HCT116 (cell line): Measurements from ENCODE around the gene ALG6. TPM values are rescaled to one million over a fixed set of nuclear protein-coding genes. Genes with fewer than 3 reads are reported as not detected.

Experiments used
- ATAC-seq: fragments of 200-7000 bp; cut with Tn5 transposase; 2 replicates; pipeline ENCODE4 v1.9.1; 2020; ENCODE audit warnings: mild to moderate bottlenecking, moderate library complexity
- BruUV-seq: library from RNA; stranded (reverse); fragments of 400-500 nt; replicated peaks from 2 replicates; lab custom pipeline; 2021; lab: Mats Ljungman, UMichigan
- CTCF ChIA-PET: fragments of 300-600 bp; sonication (Branson Sonifier 250); formaldehyde crosslinking; loops from one replicate; lab custom pipeline; 2021; ENCODE audit warnings: antibody characterized with exemption; lab: Charles Lee
- POLR2A ChIA-PET: fragments of 300-600, 350-600 bp; sonication (Branson Sonifier 250); formaldehyde crosslinking; loops from one replicate; lab custom pipeline; 2021; ENCODE audit warnings: antibody characterized with exemption; lab: Charles Lee
- RAD21 ChIA-PET, 2 experiments: fragments of 300-600 bp; sonication (Branson Sonifier 250); formaldehyde crosslinking; loops; one replicate each; lab custom pipeline; 2023; ENCODE audit warnings: low total read pairs in 2 of 2; ENCODE audit not compliant: uncharacterized antibody in 2 of 2, unreplicated experiment in 2 of 2, low non-redundant PET in 1 of 2; lab: Charles Lee
- DNase-seq: peaks from one replicate; pipeline ENCODE4 v3.0.0-alpha.2; 2010; ENCODE audit warnings: low read depth, low spot score
- H2AFZ ChIP-seq: fragments of 200-600 bp; shearing (Covaris generic), sonication (generic); 2 replicates; pipeline ENCODE4 v1.6.1; 2017; ENCODE audit warnings: low read depth, mixed run types, mixed read lengths, antibody characterized with exemption, low read length; ENCODE audit not compliant: poor library complexity, severe bottlenecking
- H3K27ac ChIP-seq: 2 replicates; pipeline ENCODE4 v1.5.1; 2012; ENCODE audit warnings: low read depth, low read length
- H3K27me3 ChIP-seq: fragments of 200-600 bp; sonication (generic); 2 replicates; pipeline ENCODE4 v1.6.1; 2016; ENCODE audit warnings: mixed run types, low read length, mixed read lengths; ENCODE audit not compliant: insufficient read depth
- H3K36me3 ChIP-seq, 2 experiments: fragments of 200-500 bp in 1 of 2; fragments of 200-600 bp in 1 of 2; sonication (Bioruptor generic) in 1 of 2; sonication (generic) in 1 of 2; 2 replicates each; pipeline versions ENCODE4 v1.5.1 to v1.6.1; 2014 to 2016; ENCODE audit warnings: low read length in 2 of 2, inconsistent platforms in 1 of 2, mixed read lengths in 1 of 2, mixed run types in 1 of 2; ENCODE audit not compliant: insufficient read depth in 2 of 2, control insufficient read depth in 1 of 2
- H3K4me1 ChIP-seq, 2 experiments: fragments of 200-600 bp in 1 of 2; sonication (generic) in 1 of 2; 2 replicates each; pipeline versions ENCODE4 v1.5.1 to v1.6.1; 2012 to 2017; ENCODE audit warnings: low read length in 2 of 2, inconsistent platforms in 1 of 2, mild to moderate bottlenecking in 1 of 2, mixed read lengths in 1 of 2, mixed run types in 1 of 2, moderate library complexity in 1 of 2; ENCODE audit not compliant: insufficient read depth in 2 of 2, control insufficient read depth in 1 of 2
- H3K4me2 ChIP-seq: fragments of 200-600 bp; sonication (generic); 2 replicates; pipeline ENCODE4 v1.6.1; 2017; ENCODE audit warnings: mixed run types, low read length, mixed read lengths
- H3K4me3 ChIP-seq, 2 experiments: fragments of 200-600 bp in 1 of 2; sonication (generic) in 1 of 2; replicated peaks in 1 of 2; 2 replicates each; pipeline ENCODE4 v1.5.1; 2011 to 2016; ENCODE audit warnings: low read length in 2 of 2, control low read depth in 1 of 2, low read depth in 1 of 2, mild to moderate bottlenecking in 1 of 2, mixed read lengths in 1 of 2, mixed run types in 1 of 2
- H3K79me2 ChIP-seq: fragments of 200-600 bp; sonication (generic); 2 replicates; pipeline ENCODE4 v1.6.1; 2017; ENCODE audit warnings: mild to moderate bottlenecking, mixed run types, low read length, moderate library complexity, mixed read lengths; ENCODE audit not compliant: insufficient read depth
- H3K9ac ChIP-seq: fragments of 200-600 bp; sonication (generic); 2 replicates; pipeline ENCODE4 v1.6.1; 2016; ENCODE audit warnings: low read length, mixed read lengths
- H3K9me2 ChIP-seq: fragments of 200-600 bp; sonication (generic), shearing (Covaris generic); 2 replicates; pipeline ENCODE4 v1.6.1; 2017; ENCODE audit warnings: mixed run types, mild to moderate bottlenecking, moderate library complexity; ENCODE audit not compliant: insufficient read depth
- H3K9me3 ChIP-seq, 2 experiments: fragments of 200-500 bp in 1 of 2; fragments of 200-600 bp in 1 of 2; sonication (Bioruptor generic) in 1 of 2; sonication (generic) in 1 of 2; 2 replicates each; pipeline ENCODE4 v1.6.1; 2014 to 2017; ENCODE audit warnings: low read length in 2 of 2, mixed read lengths in 2 of 2, inconsistent platforms in 1 of 2, low read depth in 1 of 2, mild to moderate bottlenecking in 1 of 2, mixed run types in 1 of 2, moderate library complexity in 1 of 2; ENCODE audit not compliant: control insufficient read depth in 1 of 2, insufficient read depth in 1 of 2
- H4K20me1 ChIP-seq: fragments of 200-600 bp; sonication (generic), shearing (Covaris generic); 2 replicates; pipeline ENCODE4 v1.6.1; 2017; ENCODE audit warnings: mixed run types, mild to moderate bottlenecking, moderate library complexity; ENCODE audit not compliant: insufficient read depth
- CBX3 ChIP-seq: IDR thresholded peaks from 2 replicates; pipeline ENCODE4 v1.6.1; 2012; ENCODE audit warnings: low read depth
- CEBPB ChIP-seq: IDR thresholded peaks from 2 replicates; pipeline ENCODE4 v1.6.1; 2012; ENCODE audit warnings: low read depth
- CTCF ChIP-seq, 3 experiments: fragments of 200-600 bp in 1 of 3; sonication (generic) in 1 of 3; IDR thresholded peaks in 2 of 3; conservative IDR thresholded peaks in 1 of 3; 2 replicates each; pipeline ENCODE4 v1.5.1; 2012 to 2017; ENCODE audit warnings: low read depth in 2 of 3, low read length in 2 of 3, antibody characterized with exemption in 1 of 3, borderline replicate concordance in 1 of 3, control low read depth in 1 of 3, mild to moderate bottlenecking in 1 of 3, mixed read lengths in 1 of 3, mixed run types in 1 of 3, moderate library complexity in 1 of 3; ENCODE audit not compliant: insufficient read depth in 1 of 3
- EGR1 ChIP-seq: IDR thresholded peaks from 2 replicates; pipeline ENCODE4 v1.6.1; 2012; ENCODE audit warnings: low read depth
- EZH2phosphoT487 ChIP-seq: fragments of 200-600 bp; IDR thresholded peaks from 2 replicates; pipeline ENCODE4 v1.6.1; 2018; ENCODE audit warnings: antibody characterized with exemption, borderline replicate concordance
- FOSL1 ChIP-seq: IDR thresholded peaks from 2 replicates; pipeline ENCODE4 v1.6.1; 2012; ENCODE audit warnings: low read depth
- JUND ChIP-seq: IDR thresholded peaks from 2 replicates; pipeline ENCODE4 v1.6.1; 2012
- RAD21 ChIP-seq: IDR thresholded peaks from 2 replicates; pipeline ENCODE4 v1.6.1; 2012; ENCODE audit warnings: low read depth, mild to moderate bottlenecking
- REST ChIP-seq: IDR thresholded peaks from 2 replicates; pipeline ENCODE4 v1.6.1; 2012; ENCODE audit warnings: low read depth
- SIN3A ChIP-seq: IDR thresholded peaks from 2 replicates; pipeline ENCODE4 v1.6.1; 2012; ENCODE audit warnings: low read depth
- SP1 ChIP-seq: IDR thresholded peaks from 2 replicates; pipeline ENCODE4 v1.6.1; 2012; ENCODE audit warnings: low read depth
- SRF ChIP-seq: IDR thresholded peaks from 2 replicates; pipeline ENCODE4 v1.6.1; 2012; ENCODE audit warnings: low read depth
- TCF7L2 ChIP-seq: IDR thresholded peaks from 2 replicates; pipeline ENCODE4 v1.7.0; 2011; ENCODE audit warnings: borderline replicate concordance, inconsistent platforms; ENCODE audit not compliant: insufficient read depth, insufficient read length; ENCODE audit errors: extremely low read depth
- YY1 ChIP-seq: IDR thresholded peaks from 2 replicates; pipeline ENCODE4 v1.6.1; 2011; ENCODE audit warnings: low read length, low read depth, moderate library complexity, mild to moderate bottlenecking; ENCODE audit not compliant: insufficient replicate concordance; ENCODE audit errors: extremely low read depth
- ZNF274 ChIP-seq: fragments of 200-500 bp; sonication (Bioruptor generic); IDR thresholded peaks from 2 replicates; pipeline ENCODE4 v1.6.1; 2014; ENCODE audit warnings: mild to moderate bottlenecking, low read depth, low read length, inconsistent platforms
- intact Hi-C: fragments of 100-400 bp; cut with micrococcal nuclease; formaldehyde crosslinking; loops from 2 replicates; pipeline ENCODE4 v1.10.0; 2022
- total RNA-seq: library from RNA; stranded (reverse); gene quantifications from one replicate; pipeline ENCODE4 v1.2.1, GENCODE V29; 2021; ENCODE audit not compliant: unreplicated experiment

Gene ALG6
- total RNA-seq, 1 experiment from 2014 or later = 14.7 TPM

- H3K9me2 ChIP-seq = no peaks in the 10 kb centered on the region
- RAD21 ChIA-PET = no interaction called here
- peaks cover 0 to 7% of the 10 kb centered on the region in 2 experiments; a peak in 2 of 4 replicates for H3K4me1 ChIP-seq
- intact Hi-C loops = no loop called here
- ATAC-seq (no peak), DNase-seq (no peak)
- no peak overlapping the region for H3K4me3 ChIP-seq
- CTCF ChIA-PET = no interaction called here
- peaks cover 5% of the 10 kb centered on the region; the same call in 1 of the 2 replicates for H3K79me2 ChIP-seq
- H3K36me3 ChIP-seq = no peaks in the 10 kb centered on the region
- no TSS peak for BruUV-seq
- H3K27ac ChIP-seq = no peak overlapping the region
- H2AFZ ChIP-seq = no peak overlapping the region
- no peak overlapping the region for H3K4me2 ChIP-seq
- no peaks in the 10 kb centered on the region for H3K27me3 ChIP-seq
- POLR2A ChIA-PET = no interaction called here
- no peak for TF ChIP-seq CEBPB
- no peak for TF ChIP-seq EGR1
- no peak for TF ChIP-seq FOSL1
- TF ChIP-seq SIN3A = no peak
- TF ChIP-seq YY1 = no peak
- TF ChIP-seq CBX3 = no peak
- TF ChIP-seq EZH2phosphoT487 = no peak
- TF ChIP-seq TCF7L2 = no peak
- TF ChIP-seq RAD21 = no peak
- no peak for TF ChIP-seq JUND
- no peak for TF ChIP-seq SP1
- TF ChIP-seq REST = no peak
- no peak for TF ChIP-seq ZNF274
- no peak for TF ChIP-seq CTCF (IDR thresholded peaks at IDR 0.05 in 2 of 3, conservative IDR thresholded peaks at IDR 0.05 in 1 of 3; ENCODE audit: borderline replicate concordance in 1 of 3, insufficient read depth in 1 of 3, low read depth in 2 of 3, low read length in 2 of 3)
- no peak for TF ChIP-seq SRF
- no peaks in the 10 kb centered on the region for H4K20me1 ChIP-seq
- H3K9me3 ChIP-seq = no peaks in the 10 kb centered on the region
- H3K9ac ChIP-seq = no peak overlapping the region
These were observed 4.4 kb upstream of the ALG6 start for GRCh38 chr1:63363014-63363413.
